ENCODE measurements around the gene PLCXD1. TPM values are rescaled to one million over a fixed set of nuclear protein-coding genes. Genes with fewer than 3 reads are reported as not detected.
A peak's percentile ranks its signal among the peaks of the same experiment; 100 is the strongest.
"Not testable (repeated sequence)": the region's sequence is repeated elsewhere in the genome, so short reads cannot be mapped to it uniquely, and the experiment has no call there.

The PLCXD1 gene
- total and polyA plus RNA-seq, 5 donors = 2.1 to 9.0 (median 4.2) TPM

DNA sequence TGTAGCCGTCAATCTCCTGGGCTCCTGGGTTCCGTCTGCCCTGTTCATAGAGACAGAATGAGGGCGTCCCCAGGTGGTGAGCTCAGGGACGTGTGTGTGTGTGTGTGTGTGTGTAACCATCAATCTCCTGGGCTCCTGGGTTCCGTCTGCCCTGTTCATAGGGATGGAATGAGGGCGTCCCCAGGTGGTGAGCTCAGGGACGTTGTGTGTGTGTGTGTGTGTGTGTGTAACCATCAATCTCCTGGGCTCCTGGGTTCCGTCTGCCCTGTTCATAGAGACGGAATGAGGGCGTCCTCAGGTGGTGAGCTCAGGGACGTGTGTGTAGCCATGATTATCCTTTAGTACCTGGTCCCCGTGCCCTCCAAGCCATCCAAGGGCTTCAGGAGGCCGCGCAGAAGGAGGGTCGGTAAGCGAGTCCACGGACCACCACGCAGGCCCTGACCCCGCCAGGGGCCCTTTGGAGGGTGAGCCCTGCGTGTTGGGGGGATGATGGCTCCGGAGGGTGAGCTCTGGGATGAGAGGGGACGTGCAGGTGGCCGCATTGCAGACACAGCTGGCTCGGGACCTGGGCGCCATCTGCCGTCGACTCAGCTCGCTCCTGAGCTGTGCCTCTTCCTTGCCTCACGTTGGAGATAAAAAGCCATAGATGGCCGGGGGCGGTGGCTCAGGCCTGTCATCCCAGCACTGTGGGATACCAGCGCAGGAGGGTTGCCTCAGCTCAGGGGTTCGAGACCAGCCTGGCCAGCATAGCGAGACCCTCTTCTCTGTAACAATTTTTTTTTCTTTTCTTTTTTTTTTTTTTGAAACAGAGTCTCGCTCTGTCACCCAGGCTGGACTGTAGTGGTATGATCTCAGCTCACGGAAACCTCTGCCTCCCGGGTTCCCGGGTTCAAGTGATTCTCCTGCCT is 42.8 kb downstream of the PLCXD1 start:
- Histone ChIP-seq H3K4me1 (ENCODE audit: control insufficient read depth, insufficient read depth, low read length) (peaks cover 3% of the 10 kb centered on the region), H3K27me3 (ENCODE audit: control insufficient read depth, insufficient read depth) (no peaks in the 10 kb centered on the region), H3K4me3 (ENCODE audit: low read length) (no peak overlapping the region), H3K9me3 (ENCODE audit: control insufficient read depth, low read length) (no peaks in the 10 kb centered on the region), H3K27ac (ENCODE audit: low read length) (no peak overlapping the region)
- intact Hi-C loops (cut with DNase I) = loop anchor here in 1 of 4 donors (10.0 kb wide), 1 partner anchor 61 kb away; the partner anchor contains the start of gene PPP2R3B
- ATAC-seq = peak; percentile 1 to 19
- peak; percentile 44 to 77 (median 75) for DNase-seq
- WGBS = 73% methylated on average over 38 of the region's 38 CpGs

DNA sequence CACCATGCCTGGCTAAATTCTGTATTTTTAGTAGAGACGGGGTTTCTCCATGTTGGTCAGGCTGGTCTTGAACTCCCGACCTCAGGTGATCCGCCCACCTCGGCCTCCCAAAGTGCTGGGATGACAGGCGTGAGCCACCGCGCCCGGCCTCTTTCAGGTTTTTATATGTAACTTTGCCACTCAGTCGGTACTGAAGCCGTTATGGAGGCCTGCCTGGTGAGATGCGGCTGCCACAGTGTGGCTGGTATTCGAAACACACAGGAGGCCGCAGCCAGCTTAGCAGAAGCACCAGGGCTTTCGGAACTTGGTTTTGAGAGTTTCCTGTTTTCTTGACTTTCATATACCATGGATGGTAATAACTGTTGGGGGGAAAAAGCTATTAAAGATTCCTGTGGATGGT is 43.5 kb downstream of the PLCXD1 start:
- peak in 2 of 3 donors; percentile 37 to 48 for DNase-seq
- H3K4me3 ChIP-seq (ENCODE audit: low read length); H3K27ac ChIP-seq (ENCODE audit: low read length); H3K27me3 ChIP-seq (ENCODE audit: control insufficient read depth, insufficient read depth); ATAC-seq; H3K9me3 ChIP-seq (ENCODE audit: control insufficient read depth, low read length); H3K4me1 ChIP-seq (ENCODE audit: control insufficient read depth, insufficient read depth, low read length): not testable (repeated sequence)
- intact Hi-C loops (cut with DNase I) = loop anchor here in 1 of 4 donors (10.0 kb wide), 1 partner anchor 60 kb away; the partner anchor contains the start of gene PPP2R3B
- 86% methylated on average over 14 of the region's 14 CpGs for WGBS

DNA sequence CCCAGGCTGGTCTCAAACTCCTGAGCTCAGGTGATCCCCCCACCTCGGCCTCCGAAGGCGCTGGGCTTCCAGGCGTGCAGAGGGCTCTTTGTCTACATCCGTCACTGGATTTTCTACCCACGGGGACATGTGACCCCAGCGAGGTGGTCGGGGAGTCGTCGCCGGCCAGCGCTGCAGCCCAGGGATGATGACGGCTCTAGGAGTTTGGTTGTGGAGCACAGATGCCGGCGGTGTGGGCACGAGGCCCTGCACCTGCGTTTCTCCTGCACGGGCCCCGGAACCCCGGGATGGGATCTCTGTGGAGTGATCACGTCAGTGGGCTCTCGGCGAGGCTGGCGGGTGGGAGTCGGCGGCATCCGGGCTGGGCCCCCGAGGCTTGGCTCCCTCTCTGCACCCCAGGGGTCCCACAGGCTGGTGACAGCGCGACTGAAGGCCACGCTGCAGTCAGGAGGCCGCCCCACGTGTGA is 46.5 kb downstream of the PLCXD1 start:
- H3K4me1 ChIP-seq (ENCODE audit: control insufficient read depth, insufficient read depth, low read length) = no peaks in the 10 kb centered on the region
- peak; percentile 10 to 66 (median 40) for DNase-seq
- no peaks in the 10 kb centered on the region for H3K27me3 ChIP-seq (ENCODE audit: control insufficient read depth, insufficient read depth)
- no peaks in the 10 kb centered on the region for H3K9me3 ChIP-seq (ENCODE audit: control insufficient read depth, low read length)
- H3K4me3 ChIP-seq (ENCODE audit: low read length) = no peak overlapping the region
- no peak for ATAC-seq
- H3K27ac ChIP-seq (ENCODE audit: low read length) = no peak overlapping the region
- intact Hi-C loops (cut with DNase I) = loop anchor here in 1 of 4 donors (10.0 kb wide), 1 partner anchor 57 kb away; the partner anchor contains the start of gene PPP2R3B
- WGBS = 87% methylated on average over 33 of the region's 33 CpGs

DNA sequence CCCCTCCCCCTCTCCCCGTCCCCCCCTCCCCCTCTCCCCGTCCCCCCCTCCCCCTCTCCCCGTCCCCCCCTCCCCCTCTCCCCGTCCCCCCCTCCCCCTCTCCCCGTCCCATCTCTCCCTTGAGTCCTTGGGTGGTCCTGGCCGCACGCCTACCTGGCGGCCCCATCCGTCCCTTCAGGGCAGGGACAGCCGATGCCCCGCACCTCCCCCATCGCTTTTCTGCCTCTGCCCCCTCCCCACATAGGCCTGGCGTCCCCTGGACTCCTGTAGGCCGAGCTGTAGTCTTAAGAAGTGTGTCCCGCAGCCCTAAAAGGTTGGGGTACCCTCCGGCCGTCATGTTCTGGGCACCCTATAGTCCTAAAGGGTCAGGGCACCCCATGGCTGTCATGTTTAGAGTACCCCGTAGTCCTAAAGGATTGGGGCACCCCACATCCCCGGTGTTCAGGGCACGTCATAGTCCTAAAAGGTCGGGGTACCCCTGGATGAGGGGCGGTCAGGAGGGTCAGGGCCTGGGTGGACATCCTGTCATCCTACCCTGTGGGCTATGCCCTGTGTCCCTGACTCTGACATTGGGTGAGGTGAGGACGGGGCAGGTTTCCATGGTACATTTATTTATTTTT is 48.2 kb downstream of the PLCXD1 start:
- Histone ChIP-seq H3K27ac (ENCODE audit: low read length) (no peak overlapping the region), H3K9me3 (ENCODE audit: control insufficient read depth, low read length) (no peaks in the 10 kb centered on the region), H3K27me3 (ENCODE audit: control insufficient read depth, insufficient read depth) (no peaks in the 10 kb centered on the region), H3K4me3 (ENCODE audit: low read length) (no peak overlapping the region), H3K4me1 (ENCODE audit: control insufficient read depth, insufficient read depth, low read length) (no peaks in the 10 kb centered on the region)
- DNase-seq (peak; percentile 10 to 57 (median 46)), ATAC-seq (no peak)
- intact Hi-C loops (cut with DNase I) = loop anchor here in 1 of 4 donors (10.0 kb wide), 1 partner anchor 55 kb away; the partner anchor contains the start of gene PPP2R3B
- WGBS = 82% methylated on average over 17 of the region's 23 CpGs

DNA sequence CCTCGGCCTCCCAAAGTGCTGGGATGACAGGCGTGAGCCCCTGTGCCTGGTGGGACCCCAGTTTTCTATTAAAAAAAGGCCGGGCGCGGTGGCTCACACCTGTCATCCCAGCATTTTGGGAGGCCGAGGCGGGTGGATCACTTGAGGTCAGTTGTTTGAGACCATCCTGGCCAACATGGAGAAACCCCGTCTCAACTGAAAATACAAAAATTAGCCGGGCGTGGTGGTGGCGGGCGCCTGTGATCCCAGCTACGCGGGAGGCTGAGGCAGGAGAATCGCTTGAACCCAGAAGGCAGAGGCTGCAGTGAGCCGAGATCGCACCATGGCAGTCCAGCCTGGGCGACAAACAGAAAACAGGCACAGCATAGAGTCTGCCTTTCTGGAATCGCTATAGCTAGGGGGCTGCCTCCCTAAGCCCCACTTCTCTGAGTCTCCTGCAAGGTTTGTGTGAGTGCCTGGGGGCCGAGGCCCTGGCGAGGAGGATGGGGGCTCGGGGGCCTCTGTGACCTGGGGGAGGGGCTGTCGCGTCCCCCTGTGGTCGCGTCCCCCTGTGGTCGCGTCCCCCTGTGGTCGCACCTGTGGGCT is 49.1 kb downstream of the PLCXD1 start:
- WGBS = 73% methylated on average over 29 of the region's 29 CpGs
- H3K27me3 ChIP-seq (ENCODE audit: control insufficient read depth, insufficient read depth); intact Hi-C loops (cut with DNase I); ATAC-seq; H3K27ac ChIP-seq (ENCODE audit: low read length); H3K4me3 ChIP-seq (ENCODE audit: low read length); H3K4me1 ChIP-seq (ENCODE audit: control insufficient read depth, insufficient read depth, low read length); H3K9me3 ChIP-seq (ENCODE audit: control insufficient read depth, low read length): not testable (repeated sequence)
- DNase-seq = peak in 2 of 3 donors; percentile 25 to 32

DNA sequence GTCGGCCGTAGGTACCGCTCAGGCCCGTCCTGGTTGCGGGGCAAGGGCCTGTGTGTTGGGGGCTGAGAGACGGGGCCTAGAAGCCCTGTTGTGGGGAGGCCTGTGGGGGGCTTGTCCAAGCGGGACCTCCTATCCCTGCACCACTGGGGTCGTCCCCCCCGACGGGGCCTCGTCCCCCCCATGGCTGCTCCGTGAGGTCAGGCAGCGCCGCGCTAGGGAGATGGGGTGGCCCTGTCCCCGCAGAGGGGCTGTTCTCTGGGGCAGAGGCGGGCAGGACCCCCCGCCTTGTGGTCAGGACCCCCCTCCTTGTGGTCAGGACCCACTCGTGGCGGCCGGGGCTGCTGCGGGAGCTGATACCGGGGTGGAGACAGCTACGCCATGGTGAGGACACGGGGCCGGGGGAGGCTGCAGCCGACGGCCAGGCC is 49.6 kb downstream of the PLCXD1 start:
- H3K27me3 ChIP-seq (ENCODE audit: control insufficient read depth, insufficient read depth) = no peaks in the 10 kb centered on the region
- DNase-seq = peak in 1 of 3 donors; percentile 11
- no peaks in the 10 kb centered on the region for H3K9me3 ChIP-seq (ENCODE audit: control insufficient read depth, low read length)
- H3K27ac ChIP-seq (ENCODE audit: low read length) = no peak overlapping the region
- H3K4me3 ChIP-seq (ENCODE audit: low read length) = no peak overlapping the region
- H3K4me1 ChIP-seq (ENCODE audit: control insufficient read depth, insufficient read depth, low read length) = no peaks in the 10 kb centered on the region
- intact Hi-C loops (cut with DNase I) = no loop called here
- ATAC-seq = peak; percentile 4 to 9
- 18% methylated on average over 28 of the region's 28 CpGs for WGBS

DNA sequence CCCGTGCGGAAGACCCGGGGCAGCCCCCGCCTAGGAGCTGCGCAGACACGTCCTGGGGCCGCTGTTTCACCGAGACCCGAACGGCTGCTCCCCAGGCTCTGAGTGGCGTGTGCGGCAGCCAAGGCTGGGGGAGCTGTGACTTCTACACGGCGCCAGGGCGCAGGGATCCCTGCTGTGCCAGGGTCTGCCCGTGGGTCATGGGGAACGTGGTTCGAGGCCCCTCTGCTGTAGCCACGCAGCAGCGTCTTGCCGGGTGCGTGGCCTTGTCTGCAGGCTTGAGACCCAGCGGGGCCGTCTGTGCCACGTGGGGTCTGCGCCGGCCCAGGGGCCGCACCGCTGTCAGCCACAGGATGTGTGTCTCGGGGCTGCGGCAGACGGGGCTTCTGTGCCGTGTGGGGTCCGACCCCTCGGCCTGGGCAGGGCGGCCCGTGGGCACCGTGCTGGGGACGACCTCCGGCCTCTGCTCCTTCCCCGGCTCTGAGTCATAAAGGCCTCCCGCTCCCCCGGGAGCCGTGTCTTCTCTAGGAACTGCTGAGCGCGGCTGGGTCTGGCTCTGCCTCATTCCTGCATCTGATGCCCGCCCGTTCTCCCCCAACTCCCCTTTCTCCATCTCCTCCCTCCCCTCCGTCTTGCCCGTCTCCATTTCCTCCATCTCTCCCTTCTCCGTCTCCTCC is 50.1 kb downstream of the PLCXD1 start:
- ATAC-seq (peak; percentile 48 to 58), DNase-seq (peak in 2 of 3 donors; percentile 68 to 69)
- Histone ChIP-seq H3K4me3 (ENCODE audit: low read length) (no peak overlapping the region), H3K27me3 (ENCODE audit: control insufficient read depth, insufficient read depth) (no peaks in the 10 kb centered on the region), H3K9me3 (ENCODE audit: control insufficient read depth, low read length) (no peaks in the 10 kb centered on the region), H3K27ac (ENCODE audit: low read length) (no peak overlapping the region), H3K4me1 (ENCODE audit: control insufficient read depth, insufficient read depth, low read length) (no peaks in the 10 kb centered on the region)
- WGBS = 4% methylated on average over 51 of the region's 51 CpGs
- intact Hi-C loops (cut with DNase I) = no loop called here

DNA sequence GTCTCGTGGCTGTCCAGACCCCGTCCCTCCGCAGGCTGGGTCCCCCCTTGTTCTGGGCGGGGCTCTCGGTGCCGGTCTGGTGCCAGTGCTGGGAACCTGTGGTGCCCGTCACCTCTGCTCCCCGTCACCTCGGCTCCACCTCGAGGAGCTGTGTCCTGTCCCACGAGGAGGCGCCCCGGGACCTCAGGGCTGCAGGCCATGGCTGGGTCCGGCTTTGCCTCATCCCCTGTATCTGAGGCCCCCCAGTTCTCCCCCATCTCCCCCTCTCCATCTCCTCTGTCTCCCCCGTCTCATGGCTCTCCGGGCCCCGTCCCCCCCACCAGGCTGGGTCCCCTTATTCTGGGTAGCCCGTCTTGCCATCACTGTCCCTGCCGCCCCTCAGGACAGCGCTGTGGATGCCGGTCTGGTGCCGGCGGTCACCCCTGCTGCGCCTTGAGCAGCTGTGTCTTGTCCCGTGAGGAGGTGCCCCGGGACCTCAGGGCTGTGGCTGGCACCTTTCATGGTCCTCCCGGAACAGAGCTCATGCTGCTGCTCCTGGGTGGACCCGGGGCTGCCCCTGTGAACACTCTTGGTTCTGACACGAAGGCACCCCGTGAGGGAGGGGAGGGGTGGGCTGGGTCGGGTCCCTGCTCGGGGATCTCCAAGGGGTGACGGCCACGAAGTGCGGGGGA is 50.8 kb downstream of the PLCXD1 start:
- peak in 2 of 3 donors; percentile 49 to 56 for DNase-seq
- no peaks in the 10 kb centered on the region for H3K9me3 ChIP-seq (ENCODE audit: control insufficient read depth, low read length)
- no peak overlapping the region for H3K27ac ChIP-seq (ENCODE audit: low read length)
- ATAC-seq = peak; percentile 11 to 18
- intact Hi-C loops (cut with DNase I) = no loop called here
- no peaks in the 10 kb centered on the region for H3K4me1 ChIP-seq (ENCODE audit: control insufficient read depth, insufficient read depth, low read length)
- no peaks in the 10 kb centered on the region for H3K27me3 ChIP-seq (ENCODE audit: control insufficient read depth, insufficient read depth)
- WGBS = 59% methylated on average over 35 of the region's 35 CpGs
- no peak overlapping the region for H3K4me3 ChIP-seq (ENCODE audit: low read length)

DNA sequence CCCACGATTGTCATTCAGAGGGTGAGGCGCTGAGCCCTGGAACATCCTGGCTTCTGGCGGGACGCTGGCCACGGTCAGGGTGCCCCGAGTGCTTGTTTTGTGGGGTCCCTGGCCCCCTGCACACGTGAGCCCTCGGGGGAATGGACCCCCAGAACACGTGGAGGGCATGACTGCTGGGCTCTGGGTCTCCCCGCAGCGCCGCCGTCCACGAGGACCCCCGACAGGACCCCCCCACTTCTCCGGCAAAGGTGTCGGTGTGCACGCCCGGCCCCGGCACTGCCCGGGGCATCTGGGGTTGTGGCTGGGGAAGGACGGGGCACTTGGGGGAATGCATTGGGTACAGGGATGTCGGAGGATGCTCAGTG is 51.3 kb downstream of the PLCXD1 start:
- Histone ChIP-seq H3K4me1 (ENCODE audit: control insufficient read depth, insufficient read depth, low read length) (no peaks in the 10 kb centered on the region), H3K27me3 (ENCODE audit: control insufficient read depth, insufficient read depth) (no peaks in the 10 kb centered on the region), H3K4me3 (ENCODE audit: low read length) (no peak overlapping the region), H3K9me3 (ENCODE audit: control insufficient read depth, low read length) (no peaks in the 10 kb centered on the region), H3K27ac (ENCODE audit: low read length) (no peak overlapping the region)
- DNase-seq (peak in 1 of 3 donors; percentile 37), ATAC-seq (peak in 1 of 2 donors; percentile 4)
- WGBS = 94% methylated on average over 23 of the region's 23 CpGs
- intact Hi-C loops (cut with DNase I) = no loop called here

Measured in right cardiac atrium (tissue), 5 donors.